Sigmoid colon (tissue), 7 donors: ENCODE measurements around the gene SPEM2. TPM values are rescaled to one million over a fixed set of nuclear protein-coding genes. Genes with fewer than 3 reads are reported as not detected.

Experiments used
- DNase-seq: peaks from one replicate; pipeline ENCODE4 v3.0.0-alpha.2; 2019
- H3K27ac ChIP-seq, 4 donors: fragments of 200-600 bp; sonication (generic); one replicate each; pipeline ENCODE4 v1.5.1; 2016 to 2019; ENCODE audit warnings: mild to moderate bottlenecking in 1 of 4
- H3K27me3 ChIP-seq, 3 donors: fragments of 200-600 bp; sonication (generic); one replicate each; pipeline ENCODE4 v1.5.1; 2019; ENCODE audit warnings: mild to moderate bottlenecking in 1 of 3
- H3K36me3 ChIP-seq, 4 donors: fragments of 200-600 bp; sonication (generic); one replicate each; pipeline ENCODE4 v1.5.1; 2016 to 2019
- H3K4me1 ChIP-seq, 4 donors: fragments of 200-600 bp; sonication (generic); one replicate each; pipeline ENCODE4 v1.5.1; 2017 to 2019
- H3K4me3 ChIP-seq, 4 donors: fragments of 200-600 bp; sonication (generic); one replicate each; pipeline ENCODE4 v1.5.1; 2017 to 2019; ENCODE audit warnings: mild to moderate bottlenecking in 2 of 4, moderate library complexity in 1 of 4
- H3K9me3 ChIP-seq, 4 donors: fragments of 200-600 bp in 3 of 4; sonication (generic) in 3 of 4; one replicate each; pipeline versions ENCODE4 v1.5.1 to v1.6.1; 2013 to 2019
- CTCF ChIP-seq, 4 experiments: fragments of 450-650 bp in 3 of 4; fragments of 200-600 bp in 1 of 4; IDR thresholded peaks; one replicate each; pipeline ENCODE4 v1.5.1; 2016 to 2019; ENCODE audit warnings: antibody characterized with exemption in 4 of 4, mild to moderate bottlenecking in 3 of 4, moderate library complexity in 2 of 4
- EP300 ChIP-seq, 4 donors: sonication (generic); formaldehyde crosslinking; IDR thresholded peaks; one replicate each; pipeline ENCODE4 v1.6.1; 2017; ENCODE audit warnings: antibody characterized with exemption in 4 of 4
- POLR2A ChIP-seq, 2 donors: fragments of 450-650 bp; IDR thresholded peaks; one replicate each; pipeline ENCODE4 v1.6.1; 2016; ENCODE audit warnings: antibody characterized with exemption in 2 of 2, mild to moderate bottlenecking in 2 of 2, moderate library complexity in 2 of 2
- POLR2AphosphoS5 ChIP-seq, 4 donors: sonication (generic); formaldehyde crosslinking; IDR thresholded peaks; one replicate each; pipeline ENCODE4 v1.6.1; 2017; ENCODE audit warnings: antibody characterized with exemption in 4 of 4
- WGBS, 2 donors: extraction: QIAGEN DNeasy Blood & Tissue Kit; methylation state at CpG; one replicate each; pipeline ENCODE4 v1.1.7; 2013; 5-methylcytosine and 5-hydroxymethylcytosine counted together
- intact Hi-C: fragments of 100-400 bp; cut with DNase I; formaldehyde crosslinking; loops from one replicate; pipeline ENCODE4 v1.15.1; 2023
- polyA plus RNA-seq, 3 donors: library from polyadenylated mRNA; stranded (reverse); fragments of 200-250 nt; gene quantifications; one replicate each; pipeline ENCODE4 v1.2.3, GENCODE V29; 2013
- total RNA-seq, 4 donors: library from RNA; depleted of rRNA; stranded (reverse); fragments of >200 nt; gene quantifications; one replicate each; pipeline ENCODE4 v1.1.0, GENCODE V29; 2016
- donor health status: healthy with polysubstance abuse.
- donor health status: Bipolar disorder and iron deficiency.
- donor health status: healthy.

The SPEM2 gene
- total and polyA plus RNA-seq, 7 donors = not detected

DNA sequence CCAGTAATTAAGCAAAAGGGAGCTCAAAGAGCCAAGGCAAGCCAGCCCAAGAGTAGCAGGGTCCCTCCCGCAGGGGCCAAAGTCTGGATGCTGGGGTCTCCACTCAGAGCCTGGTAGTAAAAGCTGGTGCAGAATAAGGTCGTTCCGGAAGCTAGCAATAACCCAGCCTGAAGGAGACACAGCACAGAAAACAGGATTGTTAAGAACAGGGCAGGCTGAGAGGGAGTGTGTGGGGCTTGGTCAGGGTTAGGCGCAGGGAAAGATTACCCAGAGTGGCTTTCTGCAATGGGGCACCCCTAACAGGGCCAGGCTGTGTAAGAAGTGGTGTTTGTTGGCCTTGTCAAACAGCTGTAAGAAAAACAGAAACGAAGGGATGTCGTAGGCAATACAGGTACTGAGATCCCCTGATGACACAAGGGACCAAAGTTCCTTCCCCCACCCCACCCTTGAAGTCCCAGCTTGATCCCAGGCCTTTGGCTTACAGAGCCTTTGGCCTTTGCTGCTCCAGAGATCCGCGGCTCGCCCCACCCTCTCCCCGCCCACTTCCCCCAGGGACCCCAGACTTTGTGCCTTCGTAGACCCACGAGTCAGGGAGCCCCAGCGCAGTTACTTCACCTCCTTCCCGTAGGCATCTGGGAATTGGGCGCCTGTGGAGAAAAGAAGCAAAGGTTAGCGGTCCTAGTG lies 22.2 kb upstream of the SPEM2 start:
- 4 to 12% methylated on average over 16 of the region's 16 CpGs for WGBS, 2 donors
- TF ChIP-seq EP300 (IDR thresholded peaks at IDR 0.05) = no peak
- TF ChIP-seq POLR2A (IDR thresholded peaks at IDR 0.05) = no peak
- TF ChIP-seq CTCF (IDR thresholded peaks at IDR 0.05) = no peak
- TF ChIP-seq POLR2AphosphoS5 (IDR thresholded peaks at IDR 0.05) = no peak
- Histone ChIP-seq H3K36me3 (peaks cover 0 to 2% (median 0%) of the 10 kb centered on the region in 4 donors), H3K27ac (peak overlapping the region; percentile 88 to 95 (median 92)), H3K9me3 (no peaks in the 10 kb centered on the region), H3K4me3 (peak overlapping the region; percentile 65 to 93 (median 85)), H3K4me1 (peaks cover 0 to 49% (median 34%) of the 10 kb centered on the region in 4 donors), H3K27me3 (no peaks in the 10 kb centered on the region)
- peak; percentile 88 for DNase-seq
- intact Hi-C loops = loop anchor here (2.0 to 10.0 kb wide), 3 partner anchors 82 to 758 kb away; partner anchors contain the start of genes GABARAP, KIAA0753, POLR2A and TXNDC17

DNA sequence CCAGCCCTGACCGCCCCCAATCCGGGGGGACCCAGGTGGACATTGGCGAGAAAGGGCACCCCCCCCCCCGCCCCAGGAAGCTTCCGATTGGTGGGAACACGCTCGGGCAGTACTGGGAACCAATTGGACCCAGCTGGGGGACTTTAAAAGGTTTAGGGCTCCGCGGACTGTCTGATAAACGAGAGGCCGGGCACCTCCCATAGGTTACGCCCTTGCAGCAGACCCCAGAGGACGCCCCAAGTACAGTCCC lies 21.8 kb upstream of the SPEM2 start:
- Histone ChIP-seq H3K36me3 (peaks cover 0 to 7% (median under 1%) of the 10 kb centered on the region in 4 donors), H3K4me3 (peak overlapping the region; percentile 65 to 93 (median 85)), H3K27ac (peak overlapping the region; percentile 88 to 95 (median 92)), H3K4me1 (peaks cover 0 to 49% (median 34%) of the 10 kb centered on the region in 4 donors), H3K27me3 (no peaks in the 10 kb centered on the region), H3K9me3 (no peaks in the 10 kb centered on the region)
- no peak for DNase-seq
- 0% methylated on average over 13 of the region's 13 CpGs for WGBS, 2 donors
- intact Hi-C loops = loop anchor here (2.0 to 10.0 kb wide), 3 partner anchors 81 to 759 kb away; partner anchors contain the start of genes GABARAP, KIAA0753, POLR2A and TXNDC17
- TF ChIP-seq POLR2AphosphoS5 (IDR thresholded peaks at IDR 0.05) = no peak
- TF ChIP-seq CTCF (IDR thresholded peaks at IDR 0.05) = no peak
- TF ChIP-seq POLR2A (IDR thresholded peaks at IDR 0.05) = no peak
- no peak for TF ChIP-seq EP300 (IDR thresholded peaks at IDR 0.05)

DNA sequence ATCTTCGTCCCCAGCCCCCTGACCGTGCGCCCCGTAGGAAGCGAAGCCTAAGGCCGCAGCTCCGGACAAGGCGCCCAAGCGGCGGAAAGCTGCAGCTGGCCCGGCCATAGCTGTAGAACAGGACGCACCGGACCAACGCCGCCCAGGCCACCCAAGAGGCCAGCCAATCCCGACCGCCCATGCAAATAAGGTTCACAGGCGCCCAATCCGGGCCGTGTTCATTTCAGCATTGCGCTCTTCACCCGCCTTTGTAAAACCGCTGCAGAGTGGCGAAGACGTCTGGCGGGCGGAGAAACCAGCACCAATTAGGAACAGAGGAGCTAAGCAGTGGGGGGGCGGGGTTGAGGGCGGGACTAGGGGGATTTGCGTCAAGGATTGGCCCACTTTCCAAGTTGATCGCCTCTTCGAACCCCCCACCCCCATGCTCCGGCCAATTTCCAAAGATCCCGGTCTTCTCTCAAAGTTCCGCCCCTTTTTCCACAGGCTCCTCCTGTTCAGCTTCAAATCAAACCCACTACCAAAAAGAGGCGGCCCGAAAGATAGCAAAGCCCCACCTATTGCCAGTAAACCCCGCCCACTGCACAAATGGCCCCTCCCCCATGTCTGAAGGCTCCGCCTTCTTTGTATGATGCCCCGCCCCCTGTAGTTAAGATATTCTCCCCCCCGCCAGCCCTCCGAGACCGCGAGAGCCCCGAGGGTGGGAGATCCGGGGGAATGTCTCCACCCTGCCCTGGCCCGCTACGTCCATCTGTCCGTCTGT lies 21.3 kb upstream of the SPEM2 start, which contains the start of gene TMEM256:
TMEM256 (minus strand) TSS at position 121 of the 760 bp plus-strand sequence; CDS start at position 108, 13 bp downstream.
- no peaks in the 10 kb centered on the region for H3K27me3 ChIP-seq
- peak within 1 kb of the TSS; percentile 88 to 95 (median 92) for H3K27ac ChIP-seq
- peak within 1 kb of the TSS; percentile 70 to 93 (median 85) for H3K4me3 ChIP-seq
- 0% methylated on average over 49 of the region's 49 CpGs for WGBS, 2 donors
- intact Hi-C loops = loop anchor here (2.0 to 10.0 kb wide), 6 partner anchors 33 to 759 kb away; partner anchors contain the start of genes GABARAP, KIAA0753, POLR2A and TXNDC17
- no peaks in the 10 kb centered on the region for H3K9me3 ChIP-seq
- H3K4me1 ChIP-seq = peaks cover 0 to 49% (median 34%) of the 10 kb centered on the region in 4 donors
- peaks cover 0 to 12% (median 3%) of the 10 kb centered on the region in 4 donors for H3K36me3 ChIP-seq
- DNase-seq = peak; percentile 100
- TF ChIP-seq CTCF (IDR thresholded peaks at IDR 0.05) = no peak
- peak; percentile 98 to 99 (median 98) for TF ChIP-seq POLR2AphosphoS5 (IDR thresholded peaks at IDR 0.05)
- no peak for TF ChIP-seq EP300 (IDR thresholded peaks at IDR 0.05)
- peak; percentile 90 to 97 for TF ChIP-seq POLR2A (IDR thresholded peaks at IDR 0.05)

GRCh38 chr17:7404737-7405349 lies 20.6 kb upstream of the SPEM2 start:
- DNase-seq = peak; percentile 90
- H3K27ac ChIP-seq = peak overlapping the region; percentile 88 to 95 (median 92)
- peak; percentile 70 to 89 (median 78) for TF ChIP-seq POLR2AphosphoS5 (IDR thresholded peaks at IDR 0.05)
- TF ChIP-seq POLR2A (IDR thresholded peaks at IDR 0.05) = peak in 1 of 2 donors; percentile 26
- TF ChIP-seq EP300 (IDR thresholded peaks at IDR 0.05) = no peak
- peaks cover 0 to 49% (median 34%) of the 10 kb centered on the region in 4 donors for H3K4me1 ChIP-seq
- peaks cover 0 to 19% (median 4%) of the 10 kb centered on the region in 4 donors for H3K36me3 ChIP-seq
- peak overlapping the region; percentile 70 to 93 (median 85) for H3K4me3 ChIP-seq
- no peaks in the 10 kb centered on the region for H3K27me3 ChIP-seq
- 1% methylated on average over 65 of the region's 65 CpGs for WGBS, 2 donors
- no peaks in the 10 kb centered on the region for H3K9me3 ChIP-seq
- intact Hi-C loops = loop anchor here (2.0 to 10.0 kb wide), 5 partner anchors 32 to 760 kb away; partner anchors contain the start of genes GABARAP, KIAA0753 and TXNDC17
